Measurements from ENCODE around the gene VEGFA. TPM values are rescaled to one million over a fixed set of nuclear protein-coding genes. Genes with fewer than 3 reads are reported as not detected.

VEGFA gene
- total and polyA plus RNA-seq, 2 donors from 2014 or later, result 36.3 to 111 TPM

DNA sequence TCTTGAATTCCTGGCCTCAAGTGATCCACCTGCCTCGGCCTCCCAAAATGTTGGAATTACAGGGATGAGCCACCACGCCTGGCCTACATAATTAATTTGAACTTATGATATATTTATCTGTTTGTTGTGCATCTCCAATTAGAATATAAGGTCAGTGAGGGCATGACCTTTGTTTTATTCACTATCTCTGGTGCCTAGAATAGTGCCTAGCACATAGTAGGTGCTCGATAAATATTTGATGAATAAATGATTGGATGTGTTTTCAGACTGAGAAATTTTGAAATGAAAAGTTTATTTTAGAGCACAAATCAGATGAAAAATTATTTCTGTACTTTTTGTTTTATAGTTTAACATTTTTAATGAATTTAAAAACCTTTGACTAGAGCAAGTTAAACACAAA is 19.4 kb upstream of the VEGFA start:
- DNase-seq, result no peak
- Histone ChIP-seq H3K9ac (ENCODE audit: low read length in 3 of 3) (no peak overlapping the region), H3K27ac (ENCODE audit: low read depth in 2 of 2, low read length in 2 of 2) (no peak overlapping the region), H3K4me1 (ENCODE audit: control insufficient read depth in 2 of 3, insufficient read depth in 2 of 3, low read depth in 1 of 3, low read length in 3 of 3) (peaks cover 0 to 6% (median 0%) of the 10 kb centered on the region in 3 donors), H3K36me3 (ENCODE audit: control insufficient read depth in 2 of 3, insufficient read depth in 3 of 3, low read length in 3 of 3) (no peaks in the 10 kb centered on the region), H3K9me3 (ENCODE audit: control insufficient read depth in 2 of 3, insufficient read depth in 1 of 3, low read length in 3 of 3) (peaks cover 0 to 3% (median 0%) of the 10 kb centered on the region in 3 donors), H3K4me3 (ENCODE audit: low read length in 3 of 3) (no peak overlapping the region), H3K27me3 (ENCODE audit: control insufficient read depth, insufficient read depth, low read length) (no peaks in the 10 kb centered on the region)
- intact Hi-C loops (cut with DNase I), result no loop called here
- FAIRE-seq, result no peak
- TF ChIP-seq, protein P1, sequence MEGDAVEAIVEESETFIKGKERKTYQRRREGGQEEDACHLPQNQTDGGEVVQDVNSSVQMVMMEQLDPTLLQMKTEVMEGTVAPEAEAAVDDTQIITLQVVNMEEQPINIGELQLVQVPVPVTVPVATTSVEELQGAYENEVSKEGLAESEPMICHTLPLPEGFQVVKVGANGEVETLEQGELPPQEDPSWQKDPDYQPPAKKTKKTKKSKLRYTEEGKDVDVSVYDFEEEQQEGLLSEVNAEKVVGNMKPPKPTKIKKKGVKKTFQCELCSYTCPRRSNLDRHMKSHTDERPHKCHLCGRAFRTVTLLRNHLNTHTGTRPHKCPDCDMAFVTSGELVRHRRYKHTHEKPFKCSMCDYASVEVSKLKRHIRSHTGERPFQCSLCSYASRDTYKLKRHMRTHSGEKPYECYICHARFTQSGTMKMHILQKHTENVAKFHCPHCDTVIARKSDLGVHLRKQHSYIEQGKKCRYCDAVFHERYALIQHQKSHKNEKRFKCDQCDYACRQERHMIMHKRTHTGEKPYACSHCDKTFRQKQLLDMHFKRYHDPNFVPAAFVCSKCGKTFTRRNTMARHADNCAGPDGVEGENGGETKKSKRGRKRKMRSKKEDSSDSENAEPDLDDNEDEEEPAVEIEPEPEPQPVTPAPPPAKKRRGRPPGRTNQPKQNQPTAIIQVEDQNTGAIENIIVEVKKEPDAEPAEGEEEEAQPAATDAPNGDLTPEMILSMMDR (IDR thresholded peaks at IDR 0.05; ENCODE audit: borderline replicate concordance, extremely low read depth, insufficient read depth), result no peak

DNA sequence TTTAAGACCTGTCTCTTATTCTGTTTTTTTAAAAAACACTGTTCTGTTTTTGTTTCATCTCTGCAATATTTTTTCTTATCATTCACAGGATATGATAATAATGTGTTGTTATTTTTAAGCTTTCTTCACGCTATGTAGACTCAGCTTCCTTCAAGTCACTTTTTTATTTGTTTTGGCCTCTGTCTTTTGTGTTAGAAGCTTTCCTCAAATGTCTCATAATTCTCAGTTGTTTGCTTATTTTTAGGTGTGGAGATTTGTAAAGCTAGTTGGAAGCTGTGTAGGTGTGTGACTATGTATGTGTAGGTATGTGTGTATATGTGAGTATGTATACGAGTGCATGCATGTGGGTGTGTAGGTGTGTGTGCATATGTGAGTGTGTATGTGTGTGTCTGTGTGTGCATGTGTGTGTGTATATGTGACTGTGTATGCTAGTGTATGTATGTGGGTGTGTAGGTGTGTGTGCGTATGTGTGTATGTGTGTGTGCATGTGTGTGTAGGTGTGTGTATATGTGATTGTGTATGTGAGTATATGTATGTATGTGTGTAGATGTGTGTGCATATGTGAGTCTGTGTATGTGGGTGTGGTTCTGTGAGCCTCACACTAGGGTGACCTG is 16.3 kb upstream of the VEGFA start:
- DNase-seq, result no peak
- TF ChIP-seq, protein P1 (IDR thresholded peaks at IDR 0.05; ENCODE audit: borderline replicate concordance, extremely low read depth, insufficient read depth), result no peak
- H3K36me3 ChIP-seq (ENCODE audit: control insufficient read depth in 2 of 3, insufficient read depth in 3 of 3, low read length in 3 of 3), result no peaks in the 10 kb centered on the region
- intact Hi-C loops (cut with DNase I), result no loop called here
- FAIRE-seq, result no peak
- H3K27me3 ChIP-seq (ENCODE audit: control insufficient read depth, insufficient read depth, low read length), result no peaks in the 10 kb centered on the region
- H3K9me3 ChIP-seq (ENCODE audit: control insufficient read depth in 2 of 3, insufficient read depth in 1 of 3, low read length in 3 of 3), result peaks cover 0 to 3% (median 0%) of the 10 kb centered on the region in 3 donors
- H3K4me1 ChIP-seq (ENCODE audit: control insufficient read depth in 2 of 3, insufficient read depth in 2 of 3, low read depth in 1 of 3, low read length in 3 of 3), result peaks cover 0 to 3% (median 0%) of the 10 kb centered on the region in 3 donors
- H3K27ac ChIP-seq (ENCODE audit: low read depth in 2 of 2, low read length in 2 of 2), result no peak overlapping the region
- peak overlapping the region in 1 of 3 donors; percentile 47 for H3K4me3 ChIP-seq (ENCODE audit: low read length in 3 of 3)
- no peak overlapping the region for H3K9ac ChIP-seq (ENCODE audit: low read length in 3 of 3)

DNA sequence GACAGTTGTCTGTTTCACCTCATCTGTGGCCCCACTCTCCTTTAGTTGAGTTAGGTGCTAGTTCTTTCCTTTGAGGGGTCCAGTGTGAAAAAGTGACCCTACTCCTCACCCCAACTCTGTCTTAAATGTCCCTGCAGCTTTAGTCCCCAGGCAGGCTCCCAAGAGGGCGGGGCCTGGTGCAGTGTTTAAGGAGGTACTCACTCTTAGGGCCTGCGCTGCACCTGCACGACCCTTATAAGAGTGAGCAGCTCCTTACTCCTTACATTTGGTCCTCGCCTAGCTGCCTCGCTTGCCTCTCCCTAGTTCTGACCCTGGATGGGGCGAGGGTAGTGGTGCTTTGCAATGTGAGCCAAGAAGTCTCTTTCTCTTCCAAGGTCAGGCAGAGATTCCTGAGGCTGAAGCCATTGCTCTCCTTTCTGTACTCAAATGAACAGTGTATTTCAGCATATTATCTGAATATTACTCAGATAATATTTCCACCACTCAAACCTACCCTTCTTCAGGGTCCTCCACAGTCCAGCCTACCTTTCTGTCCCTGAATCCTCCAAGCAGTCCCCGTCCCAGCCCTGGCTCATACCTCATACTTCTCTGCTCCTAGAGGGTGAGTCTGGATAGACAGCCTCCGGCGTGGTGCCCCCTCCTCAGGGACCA is 11.9 kb upstream of the VEGFA start:
- TF ChIP-seq, protein P1 (IDR thresholded peaks at IDR 0.05; ENCODE audit: borderline replicate concordance, extremely low read depth, insufficient read depth), result no peak
- Histone ChIP-seq H3K4me3 (ENCODE audit: low read length in 3 of 3) (no peak overlapping the region), H3K9ac (ENCODE audit: low read length in 3 of 3) (no peak overlapping the region), H3K27me3 (ENCODE audit: control insufficient read depth, insufficient read depth, low read length) (no peaks in the 10 kb centered on the region), H3K36me3 (ENCODE audit: control insufficient read depth in 2 of 3, insufficient read depth in 3 of 3, low read length in 3 of 3) (no peaks in the 10 kb centered on the region), H3K9me3 (ENCODE audit: control insufficient read depth in 2 of 3, insufficient read depth in 1 of 3, low read length in 3 of 3) (peaks cover 0 to 3% (median 0%) of the 10 kb centered on the region in 3 donors), H3K27ac (ENCODE audit: low read depth in 2 of 2, low read length in 2 of 2) (no peak overlapping the region), H3K4me1 (ENCODE audit: control insufficient read depth in 2 of 3, insufficient read depth in 2 of 3, low read depth in 1 of 3, low read length in 3 of 3) (peaks cover 0 to 3% (median 0%) of the 10 kb centered on the region in 3 donors)
- FAIRE-seq (no peak), DNase-seq (peak in 2 of 5 donors; percentile 26 to 73)
- intact Hi-C loops (cut with DNase I), result no loop called here

Measured in kidney (tissue), 14 donors.